Liver (tissue), 9 donors: ENCODE measurements around the gene CD226. TPM values are rescaled to one million over a fixed set of nuclear protein-coding genes. Genes with fewer than 3 reads are reported as not detected.

Experiments
- DNase-seq: peaks from one replicate; pipeline ENCODE4 v3.0.0-alpha.2; 2017; ENCODE audit warnings: low spot score
- H3K27ac ChIP-seq, 2 donors: one replicate each; pipeline ENCODE4 v1.7.0; 2013; ENCODE audit warnings: inconsistent platforms in 2 of 2, low read length in 2 of 2, control low read depth in 1 of 2, low read depth in 1 of 2, mild to moderate bottlenecking in 1 of 2
- H3K27me3 ChIP-seq, 4 donors: one replicate each; pipeline versions ENCODE4 v1.6.1 to v1.7.0; 2013; ENCODE audit warnings: low read length in 3 of 4, inconsistent platforms in 1 of 4, mild to moderate bottlenecking in 1 of 4, moderate library complexity in 1 of 4; ENCODE audit not compliant: control insufficient read depth in 4 of 4, insufficient read depth in 4 of 4
- H3K36me3 ChIP-seq, 4 donors: one replicate each; pipeline versions ENCODE4 v1.6.1 to v1.7.0; 2013; ENCODE audit warnings: low read length in 3 of 4, mild to moderate bottlenecking in 3 of 4, low read depth in 1 of 4, moderate library complexity in 1 of 4; ENCODE audit not compliant: control insufficient read depth in 4 of 4, insufficient read depth in 3 of 4
- H3K4me1 ChIP-seq, 4 donors: one replicate each; pipeline versions ENCODE4 v1.6.1 to v1.7.0; 2013; ENCODE audit warnings: low read length in 3 of 4, mild to moderate bottlenecking in 3 of 4, moderate library complexity in 1 of 4; ENCODE audit not compliant: control insufficient read depth in 4 of 4, insufficient read depth in 4 of 4
- H3K4me3 ChIP-seq, 3 donors: one replicate each; pipeline versions ENCODE4 v1.6.1 to v1.7.0; 2013; ENCODE audit warnings: low read length in 3 of 3, control low read depth in 1 of 3, low read depth in 1 of 3, mild to moderate bottlenecking in 1 of 3
- H3K9ac ChIP-seq, 2 donors: one replicate each; pipeline ENCODE4 v1.7.0; 2013; ENCODE audit warnings: low read length in 2 of 2, mild to moderate bottlenecking in 2 of 2, moderate library complexity in 2 of 2, control low read depth in 1 of 2, low read depth in 1 of 2
- H3K9me3 ChIP-seq, 4 donors: one replicate each; pipeline versions ENCODE4 v1.6.1 to v1.7.0; 2013; ENCODE audit warnings: low read length in 3 of 4; ENCODE audit not compliant: control insufficient read depth in 4 of 4
- CTCF ChIP-seq: fragments of 150-350 bp; IDR thresholded peaks from 2 replicates; pipeline ENCODE4 v1.5.1; 2017; ENCODE audit warnings: improper control_type of control experiment, low read depth, low read length; ENCODE audit not compliant: missing input control
- EGR1 ChIP-seq, 2 donors: IDR thresholded peaks; 2 replicates each; pipeline ENCODE4 v1.6.1; 2016 to 2018; ENCODE audit warnings: antibody characterized with exemption in 2 of 2, low read depth in 2 of 2
- FOXA1 ChIP-seq: IDR thresholded peaks from 2 replicates; pipeline ENCODE4 v1.6.1; 2016; ENCODE audit warnings: antibody characterized with exemption
- FOXA2 ChIP-seq: IDR thresholded peaks from 2 replicates; pipeline ENCODE4 v1.6.1; 2016; ENCODE audit warnings: antibody characterized with exemption
- GABPA ChIP-seq, 2 donors: IDR thresholded peaks in 1 of 2; conservative IDR thresholded peaks in 1 of 2; 2 replicates each; pipeline ENCODE4 v1.6.1; 2016; ENCODE audit warnings: antibody characterized with exemption in 2 of 2, mild to moderate bottlenecking in 1 of 2, moderate library complexity in 1 of 2
- HNF4A ChIP-seq, 2 donors: conservative IDR thresholded peaks; 2 replicates each; pipeline ENCODE4 v1.6.1; 2016; ENCODE audit warnings: antibody characterized with exemption in 2 of 2, mild to moderate bottlenecking in 2 of 2
- JUND ChIP-seq, 2 donors: IDR thresholded peaks; 2 replicates each; pipeline ENCODE4 v1.6.1; 2016; ENCODE audit warnings: antibody characterized with exemption in 2 of 2
- MAX ChIP-seq: IDR thresholded peaks from 2 replicates; pipeline ENCODE4 v1.6.1; 2016; ENCODE audit warnings: antibody characterized with exemption
- NR2F2 ChIP-seq: IDR thresholded peaks from 2 replicates; pipeline ENCODE4 v1.6.1; 2016; ENCODE audit warnings: antibody characterized with exemption
- RAD21 ChIP-seq, 2 donors: IDR thresholded peaks; 2 replicates each; pipeline ENCODE4 v1.6.1; 2016; ENCODE audit warnings: antibody characterized with exemption in 2 of 2, mild to moderate bottlenecking in 2 of 2
- REST ChIP-seq: IDR thresholded peaks from 2 replicates; pipeline ENCODE4 v1.6.1; 2016; ENCODE audit warnings: antibody characterized with exemption, mild to moderate bottlenecking
- RXRA ChIP-seq, 2 donors: IDR thresholded peaks; 2 replicates each; pipeline ENCODE4 v1.6.1; 2017 to 2018; ENCODE audit warnings: antibody characterized with exemption in 2 of 2, mild to moderate bottlenecking in 1 of 2
- TAF1 ChIP-seq: conservative IDR thresholded peaks from 2 replicates; pipeline ENCODE4 v1.6.1; 2016; ENCODE audit warnings: antibody characterized with exemption, mild to moderate bottlenecking
- YY1 ChIP-seq: IDR thresholded peaks from 2 replicates; pipeline ENCODE4 v1.6.1; 2016; ENCODE audit warnings: antibody characterized with exemption, mild to moderate bottlenecking
- ZBTB33 ChIP-seq: IDR thresholded peaks from 2 replicates; pipeline ENCODE4 v1.6.1; 2016; ENCODE audit warnings: antibody characterized with exemption
- WGBS: extraction: QIAGEN DNeasy Blood & Tissue Kit; methylation state at CpG from one replicate; pipeline ENCODE4 v1.1.7; 2013; 5-methylcytosine and 5-hydroxymethylcytosine counted together
- polyA plus RNA-seq, 2 donors: library from polyadenylated mRNA; stranded (reverse) in 1 of 2; unstranded in 1 of 2; fragments of 200-250 nt in 1 of 2; fragments of >200 nt in 1 of 2; fragmentation: Nextera tagmentation in 1 of 2; extraction: Ambion mirVana in 1 of 2; gene quantifications; one replicate each; pipeline versions ENCODE4 v1.2.1 to v1.2.3, GENCODE V29; 2013 to 2015
- total RNA-seq, 2 donors: library from RNA; depleted of rRNA; stranded (reverse); fragments of >200 nt; gene quantifications; one replicate each; pipeline ENCODE4 v1.2.3, GENCODE V29; 2014
- donor health status: healthy.
- donor health status: healthy.
- donor health status: healthy.
- donor health status: healthy.
- donor health status: healthy.

Gene CD226
- total and polyA plus RNA-seq, 4 donors, result 0.50 to 5.2 (median 3.0) TPM

- no peaks in the 10 kb centered on the region for H3K27me3 ChIP-seq
- H3K36me3 ChIP-seq, result no peaks in the 10 kb centered on the region
- DNase-seq, result no peak
- H3K4me1 ChIP-seq, result no peaks in the 10 kb centered on the region
- H3K9me3 ChIP-seq, result no peaks in the 10 kb centered on the region
- 92% methylated on average over 1 of the region's 1 CpG for WGBS
- H3K4me3 ChIP-seq, result no peak overlapping the region
- no peak overlapping the region for H3K9ac ChIP-seq
- TF ChIP-seq RAD21 (IDR thresholded peaks at IDR 0.05), result no peak
- no peak for TF ChIP-seq JUND (IDR thresholded peaks at IDR 0.05)
- H3K27ac ChIP-seq, result no peak overlapping the region
These were observed 117.5 kb downstream of the CD226 start for GRCh38 chr18:69830189-69830588.

GRCh38 chr18:69820538-69820937, 127.1 kb downstream of the CD226 start:
- Histone ChIP-seq H3K36me3 (no peaks in the 10 kb centered on the region), H3K9me3 (peaks cover 0 to 3% (median 0%) of the 10 kb centered on the region in 4 donors), H3K9ac (no peak overlapping the region), H3K27ac (no peak overlapping the region), H3K4me1 (no peaks in the 10 kb centered on the region), H3K27me3 (no peaks in the 10 kb centered on the region), H3K4me3 (no peak overlapping the region)
- 94% methylated on average over 4 of the region's 4 CpGs for WGBS
- DNase-seq, result no peak
- no peak for TF ChIP-seq FOXA1
- TF ChIP-seq GABPA (IDR thresholded peaks at IDR 0.05 in 1 of 2, conservative IDR thresholded peaks at IDR 0.05 in 1 of 2), result no peak
- TF ChIP-seq ZBTB33, result no peak
- TF ChIP-seq JUND (IDR thresholded peaks at IDR 0.05), result no peak
- no peak for TF ChIP-seq FOXA2
- TF ChIP-seq RAD21 (IDR thresholded peaks at IDR 0.05), result no peak
- no peak for TF ChIP-seq NR2F2
- no peak for TF ChIP-seq TAF1
- TF ChIP-seq REST, result no peak
- TF ChIP-seq RXRA (IDR thresholded peaks at IDR 0.05), result no peak
- no peak for TF ChIP-seq EGR1 (IDR thresholded peaks at IDR 0.05; ENCODE audit: low read depth in 2 of 2)
- TF ChIP-seq MAX, result no peak
- TF ChIP-seq YY1, result no peak
- no peak for TF ChIP-seq HNF4A (conservative IDR thresholded peaks at IDR 0.05)
- no peak for TF ChIP-seq CTCF
